Measurements from ENCODE around the gene KLRC2.
A peak's percentile ranks its signal among the peaks of the same experiment; 100 is the strongest.
"Not testable (repeated sequence)": the region's sequence is repeated elsewhere in the genome, so short reads cannot be mapped to it uniquely, and the experiment has no call there.

Gene KLRC2

GRCh38 chr12:10404798-10405197 lies 31.0 kb downstream of the KLRC2 start:
- DNase-seq = no peak

GRCh38 chr12:10400829-10401228 lies 35.0 kb downstream of the KLRC2 start:
- DNase-seq = no peak

GRCh38 chr12:10398168-10398567 lies 37.6 kb downstream of the KLRC2 start:
- no peak for DNase-seq

- no peak for DNase-seq
Observed at GRCh38 chr12:10397296-10397695, 38.5 kb downstream of the KLRC2 start.

GRCh38 chr12:10396176-10396575 lies 39.6 kb downstream of the KLRC2 start:
- DNase-seq = not testable (repeated sequence)

- DNase-seq = peak; percentile 8
Observed at GRCh38 chr12:10395390-10395998, 40.3 kb downstream of the KLRC2 start.

- DNase-seq = not testable (repeated sequence)
Observed at GRCh38 chr12:10394531-10395152, 41.2 kb downstream of the KLRC2 start.

GRCh38 chr12:10393291-10393690 lies 42.5 kb downstream of the KLRC2 start:
- no peak for DNase-seq

- no peak for DNase-seq
Observed at GRCh38 chr12:10392394-10392930, 43.3 kb downstream of the KLRC2 start.

GRCh38 chr12:10390991-10391390 lies 44.8 kb downstream of the KLRC2 start:
- DNase-seq = not testable (repeated sequence)

- no peak for DNase-seq
Observed at GRCh38 chr12:10389904-10390303, 45.9 kb downstream of the KLRC2 start, which contains the start of gene KLRK1. Gene KLRK1, minus strand, starts transcription at chr12:10390041. Its CDS starts 1,231 bp downstream, at chr12:10388810.

- no peak for DNase-seq
Observed at GRCh38 chr12:10388624-10389413, 47.0 kb downstream of the KLRC2 start.

GRCh38 chr12:10387498-10387897 lies 48.3 kb downstream of the KLRC2 start:
- DNase-seq = not testable (repeated sequence)

GRCh38 chr12:10386857-10387256 lies 49.0 kb downstream of the KLRC2 start:
- no peak for DNase-seq

- DNase-seq = peak; percentile 6
Observed at GRCh38 chr12:10385166-10385613, 50.6 kb downstream of the KLRC2 start.

GRCh38 chr12:10384191-10384590 lies 51.6 kb downstream of the KLRC2 start:
- DNase-seq = no peak

- DNase-seq = no peak
Observed at GRCh38 chr12:10381928-10382628, 53.7 kb downstream of the KLRC2 start.

Data from NCI-H748 treated with DMSO at 0.1 percent for 48 hours (cell line).